ENCODE results near the gene CCDC61.
A peak's percentile ranks its signal among the peaks of the same experiment; 100 is the strongest.

CCDC61 gene

DNA sequence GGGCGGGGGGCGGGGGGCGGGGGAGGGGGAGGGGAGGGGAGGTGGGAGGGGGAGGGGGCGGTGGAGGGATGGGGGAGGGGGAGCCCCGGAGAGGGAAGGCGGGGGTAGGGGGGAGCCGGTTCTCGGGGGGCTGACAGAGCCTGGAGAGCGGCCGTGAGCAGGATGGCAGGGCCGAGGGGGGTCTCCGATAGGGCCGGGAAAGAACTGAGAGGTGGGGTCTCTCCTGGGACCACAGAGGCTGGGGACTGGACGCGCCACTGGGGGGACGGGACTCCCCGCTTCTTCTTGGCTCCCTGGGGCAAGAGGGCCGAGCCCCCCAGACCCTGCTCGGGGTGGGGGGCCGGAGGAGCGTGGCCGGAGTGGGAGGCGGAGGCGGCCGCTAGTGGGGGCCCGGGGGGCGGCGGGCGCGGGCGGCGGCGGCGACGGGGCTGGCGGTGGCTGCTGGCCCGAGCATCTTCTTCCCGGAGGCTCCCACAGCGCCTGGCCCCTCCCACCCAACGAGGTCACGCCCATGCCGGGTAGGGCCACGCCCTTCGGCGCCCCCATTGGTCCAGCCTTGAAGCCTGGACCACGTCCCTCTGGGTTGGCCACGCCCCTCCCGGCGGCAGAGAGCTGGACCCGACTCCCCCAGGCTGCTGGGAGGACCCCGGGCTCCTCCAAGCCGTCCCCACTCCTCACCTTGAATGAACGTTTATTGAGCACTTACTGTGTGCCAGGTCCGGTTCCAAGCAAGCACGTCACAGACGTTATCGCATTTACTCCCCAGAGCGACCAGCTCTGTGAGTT lies 21.5 kb upstream of the CCDC61 start, which contains the start of gene NOVA2:
NOVA2 (minus strand) TSS at position 313 of the 786 bp plus-strand sequence. CDS start 514 bp downstream, outside the sequence.
- DNase-seq = no peak

DNA sequence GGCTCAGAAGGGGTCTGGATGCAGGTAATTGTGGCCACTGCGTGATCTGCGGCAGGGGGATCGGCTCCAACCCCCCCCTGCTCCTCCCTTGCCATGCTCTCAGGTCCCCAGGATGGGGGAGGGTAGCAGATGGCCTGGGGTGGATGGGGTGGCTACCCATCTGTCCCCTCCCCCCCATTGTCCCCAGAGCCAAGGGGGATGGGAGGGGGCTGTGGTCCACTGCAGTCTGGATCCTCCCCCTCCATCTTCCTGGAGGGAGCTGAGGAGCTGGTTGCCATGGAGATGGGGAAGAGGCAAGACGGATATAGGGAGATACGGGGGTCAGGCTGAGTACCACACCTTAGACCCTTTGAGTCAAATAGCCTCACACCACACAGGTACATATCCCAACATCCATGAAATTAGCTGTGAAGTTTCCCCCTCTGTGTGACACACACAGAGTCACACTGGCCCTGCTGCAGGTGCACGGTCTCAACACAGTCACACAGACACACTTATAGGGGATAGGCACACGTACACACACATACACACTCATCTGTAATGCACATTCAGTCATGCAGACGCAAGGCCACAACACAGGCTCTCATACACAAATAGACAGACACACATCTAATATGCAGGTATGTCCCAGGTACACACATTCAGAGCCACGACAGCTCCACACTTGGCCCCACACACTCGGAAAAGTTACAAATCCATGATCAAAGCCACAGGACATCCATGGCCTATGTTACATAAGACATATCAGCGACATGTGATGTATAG lies 19.8 kb upstream of the CCDC61 start:
- no peak for DNase-seq

DNA sequence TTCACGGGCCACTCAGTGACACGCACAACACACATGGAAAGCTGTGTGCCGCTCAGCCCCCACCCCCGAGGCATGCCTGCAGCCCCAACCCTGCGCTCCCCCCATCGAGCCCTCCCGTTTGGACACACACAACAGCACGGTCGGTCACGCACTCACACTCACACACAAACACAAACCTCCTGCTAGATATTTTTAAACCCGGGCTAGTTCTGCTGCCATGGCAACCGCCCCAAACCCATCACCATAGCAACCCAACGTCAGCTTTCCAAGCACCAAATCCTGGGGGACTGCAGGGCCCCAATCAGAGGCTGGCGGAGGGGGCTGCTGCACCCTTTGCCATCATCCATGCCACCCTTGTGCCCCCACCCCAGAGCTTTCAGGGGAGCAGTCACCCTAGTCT lies 19.1 kb upstream of the CCDC61 start:
- no peak for DNase-seq

DNA sequence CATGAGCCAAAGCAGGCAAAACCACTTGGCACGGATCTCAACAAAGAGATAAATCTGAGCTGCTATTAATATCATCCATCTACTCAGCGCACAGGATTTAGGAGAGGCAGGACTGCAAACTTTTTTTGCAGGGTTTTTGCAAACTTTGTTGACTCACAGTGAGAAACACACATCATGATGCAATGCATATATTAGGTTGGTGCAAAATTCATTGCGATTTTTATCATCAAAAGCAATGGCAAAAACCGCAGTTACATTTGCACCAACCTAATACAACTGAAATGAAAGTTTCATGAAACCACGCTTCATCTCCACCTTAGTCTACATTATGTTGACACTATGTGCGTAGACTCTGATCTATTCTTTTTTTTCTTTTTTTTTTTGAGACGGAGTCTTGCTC lies 17.1 kb upstream of the CCDC61 start:
- no peak for DNase-seq

DNA sequence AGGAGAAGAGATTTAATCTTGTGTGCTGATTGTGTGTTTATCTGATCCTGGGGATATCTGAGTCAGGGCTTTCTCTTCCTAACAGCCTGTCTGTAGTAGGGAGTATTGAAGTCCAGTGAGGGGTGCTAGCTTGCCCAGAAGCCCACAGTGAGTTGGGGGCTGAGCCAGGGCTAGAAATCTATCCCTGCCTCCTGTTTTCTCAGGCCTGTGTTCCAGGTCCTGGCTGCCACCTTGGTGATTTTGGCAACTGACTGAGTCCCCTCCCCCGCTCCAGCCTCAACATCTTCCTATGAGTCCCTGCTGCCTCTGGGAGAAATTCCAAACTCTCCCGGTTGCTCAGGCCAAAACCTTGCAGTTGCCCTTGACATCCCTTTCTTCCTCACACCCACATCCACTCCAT lies 13.9 kb upstream of the CCDC61 start:
- DNase-seq = no peak

DNA sequence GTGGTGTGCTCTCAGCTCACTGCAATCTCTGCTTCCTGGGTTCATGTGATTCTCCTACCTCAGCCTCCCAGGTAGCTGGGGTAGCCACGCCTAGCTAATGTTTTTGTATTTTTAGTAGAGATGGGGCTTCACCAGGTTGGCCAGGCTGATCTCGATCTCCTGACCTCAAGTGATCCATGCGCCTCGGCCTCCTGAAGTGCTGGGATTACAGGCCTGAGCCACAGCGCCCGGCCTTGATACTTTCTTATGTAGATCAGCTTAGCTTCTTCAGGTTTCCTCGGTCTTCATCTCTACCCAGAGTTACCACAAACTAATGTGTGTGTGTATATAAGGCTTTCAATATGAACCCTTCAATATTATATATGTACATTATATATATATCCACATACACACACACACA lies 9.9 kb upstream of the CCDC61 start:
- no peak for DNase-seq

DNA sequence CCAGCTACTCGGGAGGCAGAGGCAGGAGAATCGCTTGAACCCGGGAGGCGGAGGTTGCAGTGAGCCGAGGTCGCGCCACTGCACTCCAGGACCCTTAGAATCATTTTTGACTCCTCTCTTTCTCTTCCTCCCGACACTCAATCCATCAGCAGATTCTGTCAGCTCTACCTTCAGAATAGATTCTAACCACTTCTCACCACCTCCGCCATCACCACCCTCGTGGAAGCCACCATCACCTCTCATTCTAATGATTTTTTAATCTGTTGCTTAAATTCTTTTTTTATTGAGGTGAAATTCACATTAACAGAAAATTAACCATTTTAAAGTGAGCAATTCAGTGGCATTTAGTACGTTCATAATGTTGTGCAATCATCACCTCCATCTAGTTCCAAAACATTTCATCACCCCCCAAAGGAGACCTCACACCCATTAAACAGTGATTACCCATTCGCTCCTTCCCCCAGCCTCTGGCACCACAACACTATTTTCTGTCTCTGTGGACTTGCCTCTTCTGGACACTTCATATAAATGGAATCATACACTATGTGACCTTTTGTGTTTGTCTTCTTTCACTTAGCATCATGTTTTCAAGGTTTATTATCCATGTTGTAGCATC lies 5.0 kb upstream of the CCDC61 start:
- DNase-seq = no peak

DNA sequence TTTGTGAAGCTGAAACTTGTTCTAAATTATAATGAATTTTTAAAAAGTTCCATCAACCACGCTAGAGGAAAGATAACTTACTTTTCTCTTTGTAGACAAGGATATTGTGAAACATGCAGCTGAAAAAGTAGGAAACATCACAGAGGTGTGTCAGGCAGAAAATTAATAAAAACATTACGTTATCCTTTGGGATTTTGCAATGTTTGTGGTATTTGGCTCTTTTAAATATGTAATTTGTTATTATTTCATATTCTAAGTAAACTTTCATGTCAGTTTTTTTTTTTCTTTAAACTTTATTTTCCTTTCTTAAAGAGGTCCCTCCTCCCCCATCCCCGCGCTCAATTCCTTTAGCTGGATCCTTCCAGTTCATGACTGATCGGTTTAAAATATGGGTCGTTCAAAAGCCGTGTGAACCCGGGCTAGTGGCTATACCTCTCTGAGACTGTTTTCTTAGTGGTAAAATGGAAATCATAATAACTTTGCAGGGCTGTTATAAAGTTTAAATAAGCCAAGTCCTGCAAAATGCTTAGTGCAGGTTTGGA lies 740 bp upstream of the CCDC61 start:
- no peak for DNase-seq

DNA sequence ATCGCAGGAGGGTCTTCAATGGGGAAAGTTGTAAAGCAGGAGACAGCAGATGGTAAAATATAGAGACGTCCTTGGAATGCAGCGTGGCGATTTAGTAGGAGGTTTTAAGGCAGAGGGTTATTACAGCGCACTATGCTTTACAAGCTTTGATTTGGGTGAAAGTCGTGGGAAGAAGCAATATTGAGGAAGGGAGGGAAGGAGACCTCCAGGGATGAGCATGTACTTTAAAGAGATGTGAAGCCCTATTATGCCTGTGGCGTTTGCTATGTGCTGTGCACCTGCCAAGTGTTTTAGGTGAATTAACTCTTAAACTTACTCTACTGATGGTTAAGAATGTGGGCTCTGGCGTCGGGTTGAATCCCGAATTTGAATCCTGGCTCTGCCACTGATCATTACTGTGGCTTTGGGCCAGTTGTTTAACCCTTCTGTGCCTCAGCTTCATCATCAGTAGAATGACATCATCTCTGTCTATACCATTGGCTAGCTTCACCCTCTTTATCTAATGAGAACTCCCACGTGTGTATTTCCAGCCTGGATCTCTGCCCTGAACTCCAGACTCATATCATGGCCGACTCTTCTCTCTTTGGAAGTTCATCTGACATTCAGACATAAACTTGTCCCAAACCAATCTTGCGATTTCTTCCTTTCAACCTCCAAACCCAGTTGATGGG lies 583 bp downstream of the CCDC61 start:
- no peak for DNase-seq

DNA sequence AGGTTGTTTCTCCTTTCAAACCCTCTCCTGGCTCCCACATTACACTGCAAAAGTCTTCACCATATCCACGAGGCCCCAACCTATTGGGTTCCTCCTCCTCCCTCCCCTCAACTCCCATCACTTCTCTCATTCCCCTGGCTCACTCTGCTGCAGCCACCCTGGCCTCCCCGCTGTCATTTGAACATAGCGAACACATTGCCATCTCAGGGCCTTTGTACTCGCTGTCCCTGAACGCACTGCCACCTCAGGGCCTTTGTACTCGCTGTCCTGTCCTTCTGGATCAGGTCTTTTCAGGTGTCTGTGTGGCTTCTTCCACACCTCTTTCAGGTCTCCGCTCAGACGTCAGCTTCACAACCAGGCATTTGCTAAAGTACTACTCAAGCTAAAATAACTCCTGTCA lies 1.7 kb downstream of the CCDC61 start:
- DNase-seq = no peak

DNA sequence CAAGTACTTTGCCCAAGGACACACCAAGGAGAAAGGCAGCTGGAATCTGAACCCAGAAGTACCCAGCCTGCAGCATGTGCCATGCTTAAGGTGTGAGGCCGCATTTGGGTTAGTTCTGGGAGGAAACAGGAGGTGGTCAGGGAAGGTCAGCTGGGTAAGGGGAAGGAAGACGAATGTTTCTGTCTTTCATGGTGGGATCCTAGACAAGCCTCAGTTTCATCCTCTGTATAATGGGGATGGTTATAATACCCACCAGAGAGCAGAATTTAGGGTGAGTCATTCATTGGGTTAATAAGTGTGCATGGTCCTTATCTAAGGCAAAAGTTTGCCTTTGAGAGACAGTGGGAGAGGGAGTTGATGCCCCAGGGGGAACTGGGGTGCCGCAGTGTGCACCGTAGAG lies 3.6 kb downstream of the CCDC61 start:
- no peak for DNase-seq

DNA sequence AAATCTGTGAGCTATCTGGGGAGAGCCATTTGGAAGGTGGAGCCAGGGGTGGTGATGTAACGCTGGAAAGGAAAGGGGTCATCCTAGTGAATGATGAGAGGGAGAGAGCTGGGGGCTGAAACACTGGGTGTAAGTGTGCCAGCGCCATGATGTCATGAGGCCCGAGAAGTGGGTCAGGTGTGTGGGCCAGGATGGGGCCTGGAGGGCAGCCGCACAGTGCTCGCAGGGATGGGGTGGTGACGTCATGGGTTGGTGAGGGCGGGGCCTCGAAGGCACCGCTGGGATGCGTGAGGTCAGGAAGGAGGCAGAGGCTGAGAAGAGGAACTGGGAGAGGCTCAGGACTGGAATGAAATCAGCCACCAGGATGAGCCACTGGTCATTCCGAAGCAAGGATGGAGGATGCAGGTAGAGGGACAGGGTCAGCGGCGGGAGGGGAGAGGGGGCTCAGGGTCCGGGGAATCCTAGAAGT lies 4.4 kb downstream of the CCDC61 start:
- DNase-seq = no peak

DNA sequence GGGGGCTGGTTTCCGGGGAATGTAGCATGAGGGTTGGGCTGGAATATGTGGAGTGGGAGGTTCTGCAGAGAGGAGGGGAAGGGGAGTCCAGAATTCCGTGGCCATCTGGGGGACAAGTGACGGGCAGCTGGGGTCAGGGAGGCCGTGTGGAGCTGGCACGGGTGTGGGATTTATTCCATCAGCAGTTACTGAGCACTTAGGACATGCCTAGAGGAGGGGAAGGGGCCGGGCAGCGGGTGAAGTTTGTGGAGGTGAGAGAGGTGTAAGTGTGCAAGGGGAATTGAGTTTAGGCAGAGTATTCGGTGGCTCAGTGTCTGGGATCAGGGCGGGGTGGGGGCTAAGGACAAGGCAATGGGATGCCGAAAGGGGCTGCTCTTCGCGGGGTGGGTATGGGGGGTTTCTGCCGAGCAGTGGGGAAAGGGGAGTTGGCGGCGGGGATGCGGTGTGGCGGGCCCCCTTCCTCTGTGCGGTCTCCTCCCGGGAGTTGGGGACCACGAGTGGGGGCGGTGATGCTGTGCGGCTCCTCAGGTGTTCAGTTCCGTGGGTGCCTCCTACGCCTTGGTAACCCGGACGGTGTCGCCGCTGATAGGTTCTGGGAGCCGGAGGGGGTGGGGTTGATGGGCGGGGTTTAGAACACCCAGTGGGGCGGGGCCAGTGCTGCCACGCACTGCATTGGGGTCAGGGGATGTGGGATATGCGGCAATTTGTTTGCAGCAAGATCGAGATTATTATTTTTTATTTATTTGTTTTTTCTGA lies 5.4 kb downstream of the CCDC61 start:
- DNase-seq = peak; percentile 69

DNA sequence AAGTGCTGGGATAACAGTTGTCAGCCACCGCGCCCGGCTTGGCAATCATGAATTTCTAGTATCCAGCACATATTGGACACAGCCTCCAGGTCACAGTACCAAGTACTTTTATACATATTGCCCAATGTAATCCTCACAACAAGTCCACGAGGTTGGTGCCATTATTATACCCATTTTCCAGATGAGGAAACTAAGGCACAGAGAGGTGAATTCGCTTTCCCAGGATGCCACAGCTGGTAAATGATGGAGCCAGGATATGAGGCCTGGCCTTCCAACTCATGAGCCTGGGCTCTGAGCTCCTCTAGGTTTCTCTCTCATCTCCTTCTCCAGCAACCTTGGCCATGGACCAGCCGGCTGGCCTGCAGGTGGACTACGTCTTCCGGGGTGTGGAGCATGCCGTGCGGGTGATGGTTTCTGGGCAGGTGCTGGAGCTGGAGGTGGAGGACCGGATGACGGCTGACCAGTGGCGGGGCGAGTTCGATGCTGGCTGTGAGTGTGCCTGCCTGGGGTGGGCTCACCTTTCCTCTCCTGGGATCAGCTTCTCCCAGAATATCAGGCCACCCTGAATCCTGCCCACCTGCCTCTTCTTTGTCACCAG lies 7.5 kb downstream of the CCDC61 start:
- DNase-seq = no peak

DNA sequence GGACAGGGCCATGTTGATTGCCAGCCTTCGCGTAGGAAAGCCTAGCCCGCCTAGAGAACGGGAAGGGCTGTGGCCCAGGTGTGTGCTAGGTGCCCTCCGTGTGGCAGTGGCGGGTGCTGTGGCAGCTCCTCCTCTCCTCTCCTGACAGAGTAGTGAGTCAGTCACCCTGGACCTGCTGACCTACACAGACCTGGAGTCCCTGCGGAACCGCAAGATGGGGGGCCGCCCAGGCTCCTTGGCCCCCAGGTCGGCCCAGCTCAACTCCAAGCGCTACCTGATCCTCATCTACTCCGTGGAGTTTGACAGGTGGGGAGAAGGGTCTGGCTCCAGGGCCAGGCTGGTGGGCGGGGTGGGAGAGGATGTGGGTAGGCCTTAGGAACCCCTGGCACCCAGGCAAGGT lies 11.1 kb downstream of the CCDC61 start:
- no peak for DNase-seq

DNA sequence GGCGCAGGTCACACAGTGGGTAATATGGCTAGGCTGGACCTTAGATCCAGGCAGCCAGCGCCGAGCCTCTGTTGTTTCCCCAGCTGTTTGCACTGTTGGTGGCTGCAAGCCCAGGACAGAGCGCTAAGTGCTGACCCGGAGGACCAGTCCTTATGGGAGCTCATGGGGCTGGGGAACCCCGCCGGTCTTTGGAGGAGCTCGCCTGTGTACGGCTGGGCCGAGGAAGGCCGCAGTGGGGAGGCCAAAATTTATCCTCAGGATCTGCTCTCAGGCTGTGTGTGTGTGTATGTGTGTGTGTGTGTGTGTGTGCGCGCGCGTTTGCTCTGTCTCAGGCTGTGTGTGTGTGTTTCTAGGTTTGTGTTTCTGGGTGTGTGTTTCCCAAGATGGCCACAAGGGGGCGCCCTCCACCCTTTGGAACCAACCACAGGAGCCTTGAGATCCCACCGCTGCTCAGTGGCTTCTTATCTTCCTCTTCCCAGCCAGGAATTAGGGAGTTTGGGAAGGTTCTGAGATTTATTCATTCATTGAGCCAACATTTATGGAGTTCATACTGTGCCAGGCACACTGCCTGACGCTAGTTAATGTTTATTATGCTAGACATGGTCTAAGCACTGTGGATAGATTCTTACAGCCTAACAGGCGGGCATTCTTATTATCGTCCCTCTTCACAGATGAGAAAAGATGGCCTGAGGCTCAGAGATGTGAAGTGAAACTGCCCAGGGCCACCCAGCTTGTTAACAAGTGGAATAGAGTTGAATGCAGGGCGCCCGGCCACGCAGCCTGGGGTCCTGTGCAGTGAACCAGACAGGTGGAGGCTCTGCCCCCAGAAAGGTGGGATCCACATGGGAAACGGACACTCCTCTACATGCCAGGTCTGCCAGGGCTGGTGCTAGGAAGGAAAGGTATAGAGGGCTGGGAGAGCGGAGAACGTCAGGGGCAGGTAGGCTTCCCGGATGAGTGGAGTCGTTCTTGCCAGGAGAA lies 14.6 kb downstream of the CCDC61 start:
- DNase-seq = peak; percentile 44

DNA sequence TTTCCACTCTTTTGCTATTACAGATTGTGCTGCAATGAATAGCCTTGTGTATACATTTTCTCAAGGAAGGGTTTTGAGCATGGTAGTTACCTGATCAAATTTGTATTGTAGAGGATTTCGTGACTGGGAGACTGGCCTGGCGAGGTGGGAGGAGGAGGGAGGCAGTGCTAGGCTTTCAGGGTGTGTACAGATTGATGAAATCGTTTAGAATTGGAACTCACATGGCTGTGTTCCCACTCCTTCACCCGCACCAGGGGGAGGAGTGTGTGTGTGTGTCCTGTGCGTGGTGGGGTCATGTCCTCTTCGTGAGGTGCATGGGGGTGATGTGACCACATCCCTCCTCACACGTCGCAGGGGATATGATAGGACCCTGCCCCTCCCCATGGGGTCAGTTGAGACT lies 19.3 kb downstream of the CCDC61 start:
- no peak for DNase-seq

DNA sequence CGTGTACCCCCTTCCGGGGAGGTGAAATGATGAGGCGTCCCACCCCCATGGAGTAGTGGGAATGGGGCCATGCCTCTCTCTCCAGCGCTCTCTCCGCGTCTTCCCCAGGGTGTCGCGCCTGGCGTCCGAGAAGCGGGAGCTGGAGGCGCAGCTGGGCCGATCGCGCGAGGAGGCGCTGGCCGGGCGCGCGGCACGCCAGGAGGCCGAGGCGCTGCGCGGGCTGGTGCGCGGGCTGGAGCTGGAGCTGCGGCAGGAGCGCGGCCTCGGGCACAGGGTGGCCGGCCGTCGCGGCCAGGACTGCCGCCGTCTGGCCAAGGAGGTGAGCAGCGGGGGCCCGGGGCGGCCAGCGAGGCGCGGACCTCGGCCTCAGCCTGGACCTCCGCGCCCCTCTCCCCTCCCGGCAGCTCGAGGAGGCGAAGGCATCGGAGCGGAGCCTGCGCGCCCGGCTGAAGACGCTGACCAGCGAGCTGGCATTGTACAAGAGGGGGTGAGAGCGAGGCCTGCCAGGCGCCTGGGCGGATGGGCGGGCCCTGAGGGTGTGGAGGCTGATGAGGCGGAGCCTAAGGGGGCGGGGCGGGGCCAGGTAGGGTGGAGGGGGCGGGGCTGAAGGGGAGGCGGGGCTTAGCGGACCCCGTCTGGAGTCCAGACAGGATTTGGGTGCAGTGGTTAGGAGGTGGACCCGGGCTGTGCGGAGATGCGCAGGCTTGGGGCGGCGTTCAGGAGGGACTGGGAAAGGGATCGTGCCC lies 19.8 kb downstream of the CCDC61 start:
- DNase-seq = peak; percentile 49

DNA sequence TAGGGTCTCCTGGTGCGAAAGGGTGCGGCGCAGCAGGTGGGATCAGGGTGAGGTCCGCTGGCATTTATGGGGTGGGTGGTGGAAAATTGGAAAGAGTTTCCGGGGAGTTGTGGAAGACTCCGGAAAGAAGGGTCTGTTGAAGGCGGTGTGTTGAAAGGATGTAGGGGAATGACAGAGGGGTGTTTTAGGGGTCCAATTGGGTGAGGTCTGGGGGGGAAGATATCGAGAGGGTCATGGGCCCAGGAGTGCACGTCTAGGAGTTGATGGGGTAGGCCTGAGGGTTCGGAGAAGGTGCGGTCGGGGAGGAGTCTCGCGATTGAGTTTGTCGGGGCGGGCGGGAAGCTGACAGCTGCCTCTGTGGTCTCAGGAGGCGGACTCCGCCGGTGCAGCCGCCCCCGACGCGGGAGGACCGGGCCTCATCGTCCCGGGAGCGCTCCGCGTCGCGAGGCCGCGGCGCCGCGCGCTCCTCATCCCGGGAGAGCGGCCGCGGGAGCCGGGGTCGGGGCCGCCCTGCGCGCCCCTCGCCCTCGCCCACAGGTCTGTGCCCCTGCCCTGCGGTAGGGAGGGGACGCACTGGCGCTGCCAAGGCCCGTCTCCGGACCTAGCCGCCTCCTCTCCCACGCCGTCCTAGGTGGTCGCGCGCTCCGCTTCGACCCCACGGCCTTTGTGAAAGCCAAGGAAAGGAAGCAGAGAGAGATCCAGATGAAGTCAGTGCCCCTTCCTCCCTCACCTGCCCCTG lies 20.6 kb downstream of the CCDC61 start:
- peak; percentile 25 for DNase-seq
